HG02943 (cell line): ENCODE measurements around the gene ZNF689.

Experiments
- ATAC-seq: cut with Tn5 transposase; IDR thresholded peaks from one replicate; pipeline ENCODE4 v1.9.1; 2021; ENCODE audit warnings: mild to moderate bottlenecking, low read depth, moderate library complexity; ENCODE audit not compliant: unreplicated experiment

Gene ZNF689

DNA sequence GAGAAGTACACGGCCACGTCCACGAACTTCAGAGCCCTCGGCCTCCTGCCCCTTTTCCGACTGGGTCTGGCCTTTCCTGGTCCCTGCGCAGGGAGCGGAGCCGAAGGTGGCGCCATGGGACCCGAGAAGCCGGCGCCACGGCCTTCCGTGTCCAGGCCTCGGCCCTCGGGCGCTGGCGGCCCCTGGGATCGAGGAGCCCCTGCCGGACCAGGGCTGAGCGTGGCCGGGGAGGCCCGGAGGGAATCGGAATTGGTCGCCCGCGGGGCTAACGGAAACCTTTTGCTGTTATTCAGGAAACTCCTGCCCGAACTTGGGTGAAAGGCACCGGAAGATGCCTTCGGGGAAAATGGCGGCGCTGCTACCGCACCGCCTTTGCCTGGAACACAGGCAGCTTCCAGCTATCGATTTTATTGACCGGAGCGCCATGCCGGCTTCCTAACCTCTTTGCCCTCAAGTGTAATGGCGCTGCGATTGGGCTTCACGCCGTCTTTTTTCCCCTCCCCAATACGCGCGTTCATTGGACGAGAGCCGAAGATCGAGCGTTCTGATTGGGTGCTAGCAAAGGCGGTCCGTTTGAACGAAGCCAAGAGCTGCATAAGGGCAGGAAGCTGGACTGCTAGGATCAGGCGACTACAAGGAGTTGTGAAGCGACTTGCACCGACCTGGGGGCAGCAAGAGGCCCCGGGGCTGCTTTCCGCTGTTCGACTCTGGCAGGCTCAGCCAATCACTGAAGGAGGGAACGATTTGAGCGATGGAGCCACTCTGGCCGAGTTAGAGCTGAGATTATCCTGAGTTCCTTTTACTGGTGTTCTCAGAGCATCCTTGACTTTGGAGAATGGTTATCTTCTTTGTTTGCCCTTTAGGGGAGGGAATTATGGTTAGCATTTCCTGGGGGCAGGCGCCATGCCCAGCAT is at the start of gene ZNF689:
ZNF689 (minus strand) TSS at position 464 of the 914 bp plus-strand sequence; CDS start at position 116, 348 bp downstream.
- peak; percentile 83 for ATAC-seq

DNA sequence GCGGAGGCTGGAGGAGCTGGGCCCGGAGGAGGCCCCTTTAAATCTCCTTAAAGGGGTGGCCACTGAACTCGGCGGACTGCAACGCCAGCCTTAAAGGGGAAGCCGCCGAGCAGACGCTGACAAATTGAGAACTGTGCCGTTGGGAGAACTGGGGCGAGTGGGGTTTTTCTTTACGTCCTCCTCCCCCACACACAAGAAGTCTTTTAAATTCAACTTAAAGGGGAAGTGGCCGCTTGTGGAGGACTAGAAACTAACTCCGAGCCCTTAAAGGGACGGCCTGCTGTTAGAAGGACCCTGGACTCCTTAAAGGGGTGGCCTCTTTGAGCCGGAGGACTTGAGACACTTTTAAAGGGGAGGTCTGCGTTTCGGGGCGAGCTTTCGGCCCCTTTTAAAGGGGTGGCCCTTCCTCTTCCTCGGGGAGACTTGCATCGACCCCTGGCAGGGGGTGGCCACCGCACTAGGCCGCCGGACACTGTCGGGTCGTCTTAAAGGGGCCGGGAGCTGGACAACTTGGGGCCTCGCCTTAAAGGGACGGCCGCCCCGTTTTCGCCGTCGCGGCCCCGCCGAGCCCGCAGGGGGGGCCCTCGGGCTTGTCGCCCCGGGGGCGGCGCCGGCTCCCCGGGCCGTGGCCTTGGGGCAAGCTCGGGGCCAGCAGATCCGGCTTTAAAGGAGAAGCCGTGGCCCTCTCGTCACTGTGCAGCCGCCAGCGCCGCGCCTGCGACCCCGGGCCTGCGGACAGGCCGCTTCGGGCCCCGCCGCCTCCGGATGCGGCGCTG is 48.7 kb upstream of the ZNF689 start:
- ATAC-seq: peak; percentile 18

DNA sequence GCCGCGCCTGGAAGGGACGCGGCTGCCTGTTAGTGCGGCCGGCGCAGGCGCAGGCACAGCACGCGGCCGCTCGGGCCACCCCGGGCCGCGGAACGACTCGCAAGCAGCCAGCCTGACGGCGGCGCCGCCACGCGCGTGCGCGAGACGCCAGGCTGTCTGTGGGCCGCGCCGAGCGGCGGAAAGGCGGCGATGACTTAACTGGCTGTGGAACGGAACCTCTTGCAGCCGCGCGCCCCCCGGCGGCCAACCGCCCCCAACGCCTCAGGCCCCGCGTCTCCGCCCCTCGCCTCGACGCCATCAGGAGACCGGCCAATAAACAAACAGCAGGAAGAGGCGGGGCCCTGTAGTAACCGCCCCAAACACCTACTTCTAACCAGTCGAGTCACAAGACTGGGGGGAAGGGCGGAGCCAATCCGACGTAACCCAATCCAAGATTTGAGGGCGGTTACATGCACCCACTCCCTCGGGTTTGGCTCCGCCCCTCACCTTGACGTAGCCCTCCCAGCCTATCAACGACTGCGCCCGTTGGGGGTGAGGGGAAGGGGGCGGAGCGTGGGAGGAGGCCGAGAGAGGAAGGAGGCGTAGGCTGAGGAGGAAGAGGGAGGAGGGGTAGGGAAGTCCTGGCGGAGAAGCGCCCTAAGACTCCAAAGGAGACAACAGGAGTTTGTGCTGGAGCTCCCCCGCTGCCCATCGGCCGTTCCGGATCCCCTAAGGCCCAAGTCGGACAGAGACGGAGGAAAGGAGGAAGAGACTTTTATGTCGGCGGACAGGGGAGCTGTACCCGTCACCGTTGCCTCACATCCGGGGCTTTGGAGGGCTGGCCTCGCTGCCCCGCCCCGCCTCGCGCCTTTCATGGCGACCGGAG is 47.9 kb upstream of the ZNF689 start, which contains the start of gene FBRS:
FBRS (plus strand) TSS at position 566 of the 865 bp plus-strand sequence. CDS start 1,088 bp downstream, outside the sequence.
- peak; percentile 71 for ATAC-seq

DNA sequence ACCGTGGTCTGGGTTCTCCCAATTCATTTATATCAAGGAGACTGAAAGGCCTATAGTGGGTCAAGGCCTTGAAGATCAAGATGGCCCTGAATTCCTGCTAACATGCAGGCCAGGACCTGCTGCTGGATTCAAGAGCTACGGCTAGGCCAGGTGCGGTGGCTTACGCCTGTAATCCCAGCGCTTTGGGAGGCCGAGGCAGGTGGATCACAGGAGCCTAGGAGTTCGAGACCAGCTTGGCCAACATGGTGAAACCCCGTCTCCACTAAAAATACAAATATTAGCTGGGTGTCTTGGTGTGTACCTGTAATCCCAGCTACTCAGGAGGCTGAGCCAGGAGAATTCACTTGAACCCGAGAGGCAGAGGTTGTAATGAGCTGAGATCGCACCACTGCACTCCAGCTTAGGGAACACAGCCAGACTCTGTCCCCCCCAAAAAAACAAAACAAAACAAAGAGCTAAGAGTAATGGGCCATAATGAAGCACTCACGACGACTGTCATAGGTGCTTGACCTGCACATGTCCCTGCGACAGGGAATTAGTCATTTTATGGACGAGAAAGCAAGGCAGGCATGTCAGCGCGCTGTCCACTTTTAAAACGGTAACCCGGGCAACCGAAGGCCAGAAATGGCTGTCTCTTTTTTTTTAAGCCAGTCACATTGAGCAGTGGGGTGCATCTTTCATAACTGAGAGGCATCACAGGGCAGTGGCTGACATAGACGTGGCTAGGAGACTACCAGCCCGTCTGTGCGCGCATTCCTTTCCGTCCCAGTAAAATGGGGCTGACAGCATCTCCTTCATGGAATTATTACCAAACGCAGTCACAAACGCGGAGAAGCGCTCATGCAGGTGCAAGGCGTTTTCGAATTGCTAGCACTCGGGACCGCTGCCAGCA is 47.0 kb upstream of the ZNF689 start:
- no peak for ATAC-seq

DNA sequence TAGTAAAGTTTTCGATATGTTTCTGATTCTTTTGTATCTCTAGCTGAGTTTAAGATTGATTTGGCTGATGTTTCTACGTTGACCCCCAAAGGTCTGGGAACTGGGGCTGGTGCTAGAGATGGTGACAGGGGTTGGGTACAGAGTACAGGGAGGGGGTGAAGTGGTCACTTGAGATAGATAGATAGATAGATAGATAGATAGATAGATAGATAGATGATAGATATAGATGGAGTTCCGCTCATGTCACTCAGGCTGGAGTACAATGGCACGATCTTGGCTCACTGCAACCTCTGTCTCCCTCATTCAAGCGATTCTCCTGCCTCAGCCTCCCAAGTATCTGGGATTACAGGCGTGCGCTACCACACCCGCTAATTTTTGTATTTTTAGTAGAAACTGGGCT is 46.2 kb upstream of the ZNF689 start:
- no peak for ATAC-seq

DNA sequence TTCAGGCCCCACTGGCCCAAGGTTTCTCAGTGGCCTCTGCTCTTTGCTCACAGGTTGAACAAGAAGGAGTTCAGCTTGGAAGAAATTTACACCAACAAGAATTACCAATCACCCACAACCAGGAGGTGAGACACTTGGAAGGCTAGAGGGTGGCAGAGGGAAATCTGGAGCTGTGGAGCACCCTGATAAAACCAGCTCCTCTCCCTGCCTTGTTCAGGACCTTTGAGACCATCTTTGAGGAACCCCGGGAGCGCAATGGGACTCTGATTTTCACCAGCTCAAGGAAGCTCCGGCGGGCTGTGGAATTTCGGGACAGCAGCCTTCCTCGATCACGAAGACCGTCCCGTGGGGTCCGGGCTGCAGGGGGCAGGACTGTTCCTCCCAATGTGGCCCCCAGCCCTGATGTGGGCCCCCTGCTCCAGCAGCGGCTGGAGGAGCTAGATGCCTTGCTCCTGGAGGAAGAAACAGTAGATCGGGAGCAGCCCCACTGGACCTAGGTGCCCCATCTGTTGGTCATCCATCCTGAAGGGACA is 45.7 kb upstream of the ZNF689 start:
- no peak for ATAC-seq

DNA sequence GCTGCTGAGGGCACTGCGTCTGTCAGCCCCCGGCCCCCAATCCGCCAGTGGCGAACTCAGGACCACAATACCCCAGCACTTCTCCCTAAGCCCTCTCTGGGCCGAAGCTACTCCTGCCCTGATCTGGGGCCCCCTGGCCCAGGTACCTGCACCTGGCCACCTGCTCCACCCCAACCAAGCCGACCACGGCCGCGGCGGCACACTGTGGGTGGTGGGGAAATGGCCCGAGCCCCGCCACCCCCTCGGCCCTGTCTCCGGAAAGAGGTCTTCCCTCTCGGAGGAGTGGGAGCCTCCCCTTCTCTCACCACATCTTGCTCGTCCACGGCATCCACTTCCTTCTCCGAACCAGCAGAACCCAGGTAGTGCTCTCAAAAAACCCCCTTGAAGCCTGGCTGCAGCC is 44.7 kb upstream of the ZNF689 start:
- no peak for ATAC-seq

DNA sequence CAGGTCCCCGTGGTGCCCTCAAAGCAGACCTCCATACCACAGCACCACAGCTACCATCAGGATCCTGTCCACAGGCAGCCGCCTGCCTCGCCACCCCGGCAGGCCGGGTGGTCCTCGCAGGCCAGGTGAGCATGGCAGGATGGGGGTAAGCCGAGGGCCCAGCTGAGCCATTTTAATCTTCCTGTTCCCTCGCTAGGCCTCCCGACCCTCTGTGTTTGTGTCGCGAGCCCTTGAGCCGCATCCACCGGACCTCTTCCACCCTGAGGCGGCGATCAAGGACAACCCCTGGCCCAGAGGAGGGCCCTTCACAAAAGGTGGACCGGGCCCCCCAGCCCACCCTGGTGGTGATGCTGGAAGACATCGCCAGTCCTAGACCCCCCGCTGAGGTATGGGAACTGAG is 42.5 kb upstream of the ZNF689 start:
- ATAC-seq: no peak

DNA sequence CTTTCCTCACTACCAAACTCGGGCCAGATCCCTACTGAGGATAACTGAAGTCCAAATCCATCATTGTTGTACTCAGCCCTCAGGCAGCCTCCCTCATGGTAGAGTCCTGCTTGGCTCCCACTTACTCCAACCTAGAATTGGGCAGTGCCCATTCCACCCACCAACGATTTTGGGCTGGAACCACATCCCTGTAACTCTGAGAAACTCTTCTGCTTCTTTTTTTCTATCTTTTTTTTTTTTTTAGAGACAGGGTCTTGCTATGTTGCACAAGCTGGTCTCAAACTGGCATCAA is 41.8 kb upstream of the ZNF689 start:
- ATAC-seq: no peak

DNA sequence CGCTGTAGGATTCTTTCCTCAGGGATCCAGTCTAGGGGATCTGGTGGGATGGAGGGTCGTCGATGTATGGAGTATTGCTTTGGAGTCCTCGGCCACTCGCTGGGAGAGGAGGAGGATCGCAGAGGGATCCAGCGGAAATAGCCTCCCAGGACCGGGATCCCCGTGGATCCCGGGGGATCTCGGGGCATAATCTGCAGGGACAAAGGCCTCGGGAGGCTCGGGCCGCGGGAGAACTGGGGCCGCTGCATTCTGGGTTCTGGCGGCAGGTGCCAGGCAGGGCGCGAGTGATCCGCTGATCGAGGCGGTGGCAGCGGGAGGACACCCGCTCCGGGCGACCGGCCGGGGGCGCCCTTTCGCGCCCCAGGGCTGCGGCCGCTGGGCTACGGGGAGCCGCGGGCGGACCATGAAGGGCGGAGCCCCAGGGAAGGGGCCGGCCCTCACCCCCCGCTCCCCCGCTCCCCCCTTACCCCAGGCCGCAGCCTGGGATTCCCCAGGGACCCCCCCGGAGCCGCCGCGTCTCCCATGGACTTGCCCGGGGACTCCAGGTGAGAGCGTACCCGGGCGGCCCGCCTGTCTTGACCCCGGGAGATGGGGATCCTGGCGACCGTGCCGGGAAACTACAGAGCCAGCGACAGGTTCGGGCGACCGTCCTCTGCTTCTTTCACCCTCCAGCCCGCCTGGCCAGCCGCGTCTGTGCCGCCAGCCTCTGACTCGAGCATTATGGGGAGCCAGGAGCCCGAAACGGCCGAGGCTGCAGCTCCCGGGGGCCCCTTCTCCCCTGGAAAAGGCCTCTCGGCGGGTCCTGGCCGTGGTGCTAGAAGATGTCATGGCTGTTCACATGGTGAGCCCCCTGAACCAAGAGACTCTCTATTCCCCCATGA is 41.2 kb upstream of the ZNF689 start:
- peak; percentile 40 for ATAC-seq

DNA sequence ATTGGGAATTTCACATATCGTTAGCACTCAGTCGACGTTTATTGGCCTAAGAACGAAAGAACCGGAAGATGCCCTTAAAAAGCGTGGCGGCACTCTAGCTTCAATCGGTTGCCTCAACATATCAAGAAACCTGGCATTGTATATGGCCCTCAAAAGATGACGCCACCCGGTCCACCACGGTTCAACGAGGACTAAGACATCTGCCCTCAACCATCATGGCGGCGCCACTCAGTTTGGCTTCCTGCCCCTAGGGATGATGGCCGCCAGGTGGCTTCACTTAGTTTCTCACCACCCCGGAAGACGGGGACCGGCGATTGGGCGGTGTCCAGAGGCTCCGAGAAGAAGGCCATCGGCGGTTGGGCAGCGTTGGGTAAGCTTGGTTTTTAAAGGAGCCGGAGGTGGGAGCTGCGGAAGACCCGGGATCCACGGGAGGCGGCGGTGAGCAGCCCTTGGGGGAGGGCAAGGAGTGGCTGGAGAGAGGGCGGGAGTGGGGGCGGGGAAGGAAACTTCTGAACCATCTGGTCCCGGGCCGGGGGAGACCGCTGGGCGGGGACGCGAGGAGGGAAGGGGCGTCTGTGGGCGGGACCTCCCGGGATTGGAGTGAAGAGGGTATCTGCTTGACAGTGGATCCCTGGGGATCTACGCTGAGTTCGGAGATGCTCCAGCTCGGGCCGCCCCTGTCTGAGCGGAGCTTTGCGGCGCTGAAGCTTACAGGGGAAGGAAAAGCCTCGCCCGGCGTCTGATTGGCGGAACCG is 40.4 kb upstream of the ZNF689 start, which contains the start of gene PRR14:
PRR14 (plus strand) TSS at position 592 of the 755 bp plus-strand sequence. CDS start 686 bp downstream, outside the sequence.
- peak; percentile 68 for ATAC-seq

DNA sequence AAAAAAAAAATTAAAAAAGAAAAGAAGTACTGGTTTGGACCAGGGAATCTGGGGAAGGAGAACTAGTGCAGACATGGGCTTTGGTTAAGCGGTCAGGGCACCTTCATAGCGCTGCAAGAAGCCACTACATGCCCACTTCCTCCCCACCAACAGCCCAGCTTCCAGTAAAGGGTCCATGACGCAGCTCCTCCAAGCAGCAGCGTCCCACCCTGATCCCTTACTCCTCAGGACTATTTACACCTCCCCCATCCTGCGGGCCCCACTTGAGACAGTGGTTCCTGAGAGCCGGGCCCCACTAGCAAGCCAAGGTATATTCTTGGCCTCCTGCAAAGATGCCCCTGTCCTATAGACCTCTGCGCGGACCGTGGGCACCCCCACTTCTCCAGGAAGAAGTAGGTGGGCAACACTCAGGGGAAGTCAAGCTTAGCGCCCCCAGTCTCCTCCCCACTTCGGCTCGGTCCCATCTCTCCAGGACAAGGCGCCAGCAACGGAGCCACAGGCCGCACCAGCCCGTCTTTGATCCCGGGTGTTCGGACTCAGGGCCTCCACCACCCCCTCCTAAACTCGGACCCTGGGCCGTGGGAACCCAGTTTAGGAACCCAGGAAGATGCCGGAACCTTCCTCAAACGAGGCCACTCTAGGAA is 39.7 kb upstream of the ZNF689 start:
- ATAC-seq: no peak

DNA sequence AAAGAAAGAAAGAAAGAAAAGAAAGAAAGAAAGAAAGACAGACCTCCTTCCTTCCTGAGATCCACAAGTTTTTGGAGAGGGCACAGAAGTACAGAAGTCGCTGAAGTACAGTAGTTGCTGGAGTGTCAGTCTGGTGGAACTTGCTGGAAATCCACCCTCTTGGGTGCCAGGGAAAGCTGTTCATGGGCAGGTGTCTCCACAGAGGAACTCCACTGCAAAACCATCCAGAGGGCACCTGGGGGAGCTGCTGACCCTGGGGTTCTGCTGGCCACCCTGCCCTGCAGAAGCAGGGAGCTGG is 37.0 kb upstream of the ZNF689 start:
- no peak for ATAC-seq

DNA sequence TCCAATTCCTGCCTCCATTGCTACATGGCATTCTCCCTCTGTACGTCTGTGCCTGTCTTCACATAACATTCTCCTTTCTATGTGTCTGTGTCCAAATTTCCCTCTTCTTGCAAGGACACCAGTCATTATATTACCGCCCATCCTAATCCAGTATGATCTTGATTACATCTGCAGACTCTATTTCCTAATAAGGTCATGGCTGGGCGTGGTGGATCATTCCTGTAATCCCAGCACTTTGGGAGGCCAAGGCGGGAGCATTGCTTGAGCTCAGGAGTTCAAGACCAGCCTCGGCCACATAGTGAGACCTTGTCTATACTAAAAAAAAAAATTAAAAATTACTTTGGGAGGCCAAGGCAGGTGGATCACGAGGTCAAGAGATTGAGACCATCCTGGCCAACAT is 35.5 kb upstream of the ZNF689 start:
- no peak for ATAC-seq

DNA sequence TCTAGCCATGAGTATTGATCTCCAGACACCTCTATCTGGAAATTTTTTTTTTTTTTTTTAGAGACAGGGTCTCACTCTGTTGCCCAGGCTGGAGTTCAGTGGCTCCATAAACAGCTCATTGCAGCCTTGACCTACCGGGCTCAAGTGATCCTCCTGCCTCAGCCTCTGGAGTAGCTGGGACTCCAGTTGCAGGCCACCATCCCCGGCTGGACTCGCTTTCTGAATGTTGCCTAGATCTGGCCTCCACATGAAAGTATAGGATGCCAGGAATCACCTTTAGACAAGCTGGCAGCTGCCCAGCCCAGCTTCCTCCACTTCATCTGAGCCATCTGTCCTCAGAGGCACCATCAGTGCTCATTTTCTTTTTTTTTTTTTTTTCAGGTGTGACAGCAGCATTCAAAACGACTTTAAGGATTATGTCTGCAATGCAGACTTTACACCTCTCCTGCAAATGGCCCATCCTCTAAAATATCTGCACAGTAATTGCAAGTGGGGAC is 34.2 kb upstream of the ZNF689 start:
- no peak for ATAC-seq

DNA sequence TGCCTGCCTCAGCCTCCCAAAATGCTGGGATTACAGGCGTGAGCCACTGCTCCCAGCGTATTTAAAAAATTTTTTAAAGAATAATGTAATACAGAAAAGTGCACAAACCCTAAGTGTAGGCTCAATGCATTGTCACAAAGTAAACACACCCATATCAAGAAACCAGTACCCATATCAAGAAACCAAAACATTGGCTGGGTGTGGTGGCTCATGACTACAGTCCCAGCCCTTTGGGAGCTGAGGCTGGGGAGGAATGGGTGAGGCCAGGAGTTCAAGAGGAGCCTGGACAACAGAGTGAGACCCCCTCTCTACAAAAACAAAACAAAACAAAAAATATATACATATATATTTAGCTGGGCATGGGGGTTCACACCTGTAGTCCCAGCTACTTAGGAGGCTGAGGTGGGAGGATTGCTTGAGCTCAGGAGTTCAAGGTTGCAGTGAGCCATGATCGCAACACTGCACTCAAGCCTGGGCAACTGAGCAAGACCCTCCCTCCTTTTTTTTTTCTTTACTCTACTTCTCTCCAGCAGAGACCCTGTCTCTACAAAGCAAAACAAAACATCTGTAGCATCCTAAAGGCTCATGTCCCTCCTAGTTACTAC is 31.3 kb upstream of the ZNF689 start:
- ATAC-seq: no peak

DNA sequence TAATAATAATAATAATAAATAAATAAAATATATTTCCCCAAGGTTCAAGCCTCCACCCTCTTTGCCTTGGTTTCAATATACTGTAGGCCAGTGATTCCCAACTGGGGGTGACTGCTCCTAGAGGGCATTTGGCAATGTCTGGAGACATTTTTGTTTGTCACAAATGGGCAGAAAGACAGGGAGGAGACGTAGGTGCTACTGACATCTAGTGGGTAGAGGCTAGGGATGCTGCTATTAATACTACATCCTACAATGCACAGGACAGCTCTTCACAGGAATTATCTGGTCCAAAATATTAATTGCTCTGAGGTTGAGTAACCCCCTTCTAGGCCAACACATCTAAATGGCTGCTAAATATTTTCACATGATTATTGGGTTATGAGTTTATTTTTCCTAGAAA is 27.8 kb upstream of the ZNF689 start:
- ATAC-seq: no peak
